IMR-90 (cell line): ENCODE data around the gene FOSB.

Experiments
- CEBPB ChIP-seq: IDR thresholded peaks from 2 replicates; pipeline ENCODE4 v1.6.1; 2012; ENCODE audit warnings: low read depth, low read length, improper control_type of control experiment
- POLR2A ChIP-seq: IDR thresholded peaks from 2 replicates; pipeline ENCODE4 v1.6.1; 2012; ENCODE audit warnings: mild to moderate bottlenecking, low read depth, low read length
- RAD21 ChIP-seq: IDR thresholded peaks from 2 replicates; pipeline ENCODE4 v1.6.1; 2012; ENCODE audit warnings: low read length, improper control_type of control experiment
- RCOR1 ChIP-seq: IDR thresholded peaks from 2 replicates; pipeline ENCODE4 v1.6.1; 2012; ENCODE audit warnings: mild to moderate bottlenecking, low read length, improper control_type of control experiment; ENCODE audit not compliant: insufficient replicate concordance
- TF ChIP-seq, protein P1 (sequence below): conservative IDR thresholded peaks from 2 replicates; pipeline ENCODE4 v1.5.1; 2012; ENCODE audit warnings: mild to moderate bottlenecking, low read depth, low read length, improper control_type of control experiment

DNA sequence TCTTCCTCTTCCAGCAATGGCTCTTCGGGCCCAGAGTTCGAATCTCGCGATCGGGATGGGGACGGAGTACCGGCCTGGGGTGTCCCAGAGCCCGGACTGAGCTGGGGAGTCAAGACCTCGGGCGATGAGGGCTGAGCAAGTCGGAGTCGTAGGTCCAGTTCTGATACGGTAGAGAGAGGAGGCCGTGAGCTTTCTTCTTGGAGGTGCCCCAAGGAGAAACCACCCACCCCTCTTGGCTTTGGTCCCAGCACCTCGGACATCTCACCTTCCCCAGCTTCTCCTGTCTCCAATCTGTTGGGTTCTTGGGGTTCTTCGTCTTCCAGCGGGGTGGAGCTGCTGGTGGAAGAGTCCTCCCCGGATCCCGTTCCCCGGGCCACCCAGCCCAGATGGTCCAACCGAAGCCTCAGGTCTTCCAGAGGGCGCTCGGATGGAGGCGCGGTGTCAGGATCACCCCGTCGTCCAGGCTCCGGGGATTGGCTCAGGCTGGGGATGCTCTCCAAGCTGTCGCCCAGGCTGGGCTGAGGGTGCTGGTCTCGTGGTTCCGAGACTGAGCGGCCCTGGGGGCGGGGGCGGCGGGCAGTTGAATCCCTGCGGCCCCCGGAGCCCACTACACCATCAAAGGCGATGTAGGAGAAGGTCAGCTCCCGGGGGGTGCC lies 26.6 kb downstream of the FOSB start:
- TF ChIP-seq RAD21 (no peak), CEBPB (no peak), POLR2A (no peak), RCOR1 (no peak)
- TF ChIP-seq, protein P1, sequence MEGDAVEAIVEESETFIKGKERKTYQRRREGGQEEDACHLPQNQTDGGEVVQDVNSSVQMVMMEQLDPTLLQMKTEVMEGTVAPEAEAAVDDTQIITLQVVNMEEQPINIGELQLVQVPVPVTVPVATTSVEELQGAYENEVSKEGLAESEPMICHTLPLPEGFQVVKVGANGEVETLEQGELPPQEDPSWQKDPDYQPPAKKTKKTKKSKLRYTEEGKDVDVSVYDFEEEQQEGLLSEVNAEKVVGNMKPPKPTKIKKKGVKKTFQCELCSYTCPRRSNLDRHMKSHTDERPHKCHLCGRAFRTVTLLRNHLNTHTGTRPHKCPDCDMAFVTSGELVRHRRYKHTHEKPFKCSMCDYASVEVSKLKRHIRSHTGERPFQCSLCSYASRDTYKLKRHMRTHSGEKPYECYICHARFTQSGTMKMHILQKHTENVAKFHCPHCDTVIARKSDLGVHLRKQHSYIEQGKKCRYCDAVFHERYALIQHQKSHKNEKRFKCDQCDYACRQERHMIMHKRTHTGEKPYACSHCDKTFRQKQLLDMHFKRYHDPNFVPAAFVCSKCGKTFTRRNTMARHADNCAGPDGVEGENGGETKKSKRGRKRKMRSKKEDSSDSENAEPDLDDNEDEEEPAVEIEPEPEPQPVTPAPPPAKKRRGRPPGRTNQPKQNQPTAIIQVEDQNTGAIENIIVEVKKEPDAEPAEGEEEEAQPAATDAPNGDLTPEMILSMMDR = no peak
